WERI-Rb-1 (cell line): ENCODE data around the gene TTC3.

ENCODE experiments used
- DNase-seq: peaks from one replicate; pipeline ENCODE4 v3.0.0-alpha.2; 2020
- H3K27ac ChIP-seq: fragments of 250-450 bp; sonication (Bioruptor Pico); 2 replicates; pipeline ENCODE4 v1.5.1; 2020; ENCODE audit warnings: mild to moderate bottlenecking, moderate library complexity
- H3K27me3 ChIP-seq: fragments of 250-450 bp; sonication (Bioruptor Pico); 2 replicates; pipeline ENCODE4 v1.5.1; 2021; ENCODE audit warnings: mild to moderate bottlenecking, low read depth, moderate library complexity; ENCODE audit not compliant: insufficient read depth, severe bottlenecking
- H3K36me3 ChIP-seq: fragments of 250-450 bp; sonication (Bioruptor Pico); 2 replicates; pipeline ENCODE4 v1.5.1; 2020; ENCODE audit warnings: mild to moderate bottlenecking, moderate library complexity
- H3K4me3 ChIP-seq: 2 replicates; pipeline ENCODE4 v1.5.1; 2011; ENCODE audit warnings: low read depth, mild to moderate bottlenecking, control low read depth, low read length
- H3K9me3 ChIP-seq: fragments of 250-450 bp; sonication (Bioruptor Pico); 2 replicates; pipeline ENCODE4 v1.5.1; 2021; ENCODE audit warnings: mild to moderate bottlenecking, moderate library complexity; ENCODE audit not compliant: severe bottlenecking
- TF ChIP-seq, protein P1 (sequence below): IDR thresholded peaks from 2 replicates; pipeline ENCODE4 v1.5.1; 2011; ENCODE audit warnings: low read depth, mild to moderate bottlenecking, control low read depth, inconsistent platforms, low read length

The TTC3 gene

DNA sequence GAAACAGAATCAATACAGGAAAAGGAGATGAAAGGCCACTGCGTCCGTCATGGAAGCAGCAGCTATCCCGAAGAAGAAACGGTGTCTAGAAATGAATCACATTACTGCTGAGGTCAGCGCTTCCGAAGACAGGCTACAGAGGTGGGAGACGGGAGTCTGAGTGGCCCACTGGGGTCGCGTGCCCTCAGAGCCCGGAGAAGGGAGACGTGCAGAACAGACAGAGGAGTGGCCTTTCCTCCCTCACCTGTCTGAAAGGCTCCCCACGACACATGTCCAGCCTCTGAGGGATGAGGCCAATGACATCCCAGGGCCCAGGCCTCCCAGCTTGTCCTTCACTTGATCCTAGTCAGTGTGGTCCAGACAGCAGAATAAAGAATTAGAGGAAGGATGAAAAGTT lies 158.2 kb downstream of the TTC3 start:
- H3K36me3 ChIP-seq: peaks cover 76% of the 10 kb centered on the region
- H3K9me3 ChIP-seq: no peaks in the 10 kb centered on the region
- H3K27ac ChIP-seq: no peak overlapping the region
- TF ChIP-seq, protein P1, sequence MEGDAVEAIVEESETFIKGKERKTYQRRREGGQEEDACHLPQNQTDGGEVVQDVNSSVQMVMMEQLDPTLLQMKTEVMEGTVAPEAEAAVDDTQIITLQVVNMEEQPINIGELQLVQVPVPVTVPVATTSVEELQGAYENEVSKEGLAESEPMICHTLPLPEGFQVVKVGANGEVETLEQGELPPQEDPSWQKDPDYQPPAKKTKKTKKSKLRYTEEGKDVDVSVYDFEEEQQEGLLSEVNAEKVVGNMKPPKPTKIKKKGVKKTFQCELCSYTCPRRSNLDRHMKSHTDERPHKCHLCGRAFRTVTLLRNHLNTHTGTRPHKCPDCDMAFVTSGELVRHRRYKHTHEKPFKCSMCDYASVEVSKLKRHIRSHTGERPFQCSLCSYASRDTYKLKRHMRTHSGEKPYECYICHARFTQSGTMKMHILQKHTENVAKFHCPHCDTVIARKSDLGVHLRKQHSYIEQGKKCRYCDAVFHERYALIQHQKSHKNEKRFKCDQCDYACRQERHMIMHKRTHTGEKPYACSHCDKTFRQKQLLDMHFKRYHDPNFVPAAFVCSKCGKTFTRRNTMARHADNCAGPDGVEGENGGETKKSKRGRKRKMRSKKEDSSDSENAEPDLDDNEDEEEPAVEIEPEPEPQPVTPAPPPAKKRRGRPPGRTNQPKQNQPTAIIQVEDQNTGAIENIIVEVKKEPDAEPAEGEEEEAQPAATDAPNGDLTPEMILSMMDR: no peak
- DNase-seq: no peak
- no peaks in the 10 kb centered on the region for H3K27me3 ChIP-seq
- H3K4me3 ChIP-seq: no peak overlapping the region

DNA sequence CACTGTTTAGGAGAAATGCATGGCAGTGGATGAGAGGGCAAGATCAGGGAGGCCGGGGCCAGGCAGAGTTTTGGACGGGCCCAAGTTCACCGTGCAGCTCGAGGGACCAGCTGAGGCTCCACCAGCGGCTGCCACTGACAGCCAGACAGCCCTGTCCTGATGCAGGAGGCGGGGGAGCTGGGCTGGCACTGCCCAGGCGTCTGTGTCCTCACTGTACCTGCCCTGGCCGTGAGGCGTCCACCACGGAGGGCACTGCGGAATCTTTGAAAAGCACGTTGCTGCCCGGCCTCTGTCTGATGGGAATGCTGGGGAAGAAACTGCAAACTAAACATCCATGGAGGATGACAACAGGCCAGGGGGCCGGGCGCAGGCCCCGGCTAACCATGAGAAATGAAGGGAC lies 158.6 kb downstream of the TTC3 start:
- H3K36me3 ChIP-seq: peaks cover 72% of the 10 kb centered on the region
- H3K4me3 ChIP-seq: no peak overlapping the region
- H3K27me3 ChIP-seq: no peaks in the 10 kb centered on the region
- no peaks in the 10 kb centered on the region for H3K9me3 ChIP-seq
- DNase-seq: no peak
- TF ChIP-seq, protein P1: no peak
- no peak overlapping the region for H3K27ac ChIP-seq

DNA sequence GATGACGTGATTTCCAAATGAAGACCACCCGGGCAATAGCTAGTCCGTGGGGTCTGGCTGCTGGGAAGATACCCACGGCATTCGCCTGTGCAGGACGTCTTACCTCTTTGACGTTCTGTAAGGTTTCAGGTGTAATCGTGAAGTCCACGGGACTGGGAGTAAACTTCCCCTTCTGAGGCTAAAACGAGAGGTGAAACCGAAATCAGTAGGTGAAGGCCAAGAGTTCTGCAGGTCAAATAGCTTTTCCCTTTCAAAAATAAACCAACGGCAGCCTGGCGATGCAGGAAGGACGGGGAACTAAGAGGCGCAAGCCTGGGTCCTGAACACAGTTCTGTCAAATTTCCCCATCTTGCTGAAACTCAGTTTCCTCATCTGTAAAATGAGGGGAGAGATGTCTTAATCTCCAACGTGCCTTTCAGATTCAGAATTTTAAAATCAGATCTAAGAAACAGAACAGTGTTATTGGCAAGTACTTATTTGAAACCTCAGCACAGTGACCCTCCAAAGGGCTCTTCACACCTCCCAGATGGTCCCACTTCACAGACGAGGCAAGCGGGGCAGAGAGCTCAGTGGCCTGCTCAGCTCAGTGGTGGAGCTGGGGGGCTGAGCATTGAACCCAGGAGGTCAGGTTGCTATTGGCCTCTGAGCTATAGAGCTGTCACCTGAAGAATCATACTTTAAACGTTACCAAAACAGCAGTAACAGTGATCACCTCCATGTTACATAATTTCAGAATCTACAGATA lies 159.4 kb downstream of the TTC3 start:
- no peak for DNase-seq
- Histone ChIP-seq H3K27ac (no peak overlapping the region), H3K9me3 (no peaks in the 10 kb centered on the region), H3K4me3 (no peak overlapping the region), H3K36me3 (peaks cover 71% of the 10 kb centered on the region), H3K27me3 (no peaks in the 10 kb centered on the region)
- TF ChIP-seq, protein P1: no peak

DNA sequence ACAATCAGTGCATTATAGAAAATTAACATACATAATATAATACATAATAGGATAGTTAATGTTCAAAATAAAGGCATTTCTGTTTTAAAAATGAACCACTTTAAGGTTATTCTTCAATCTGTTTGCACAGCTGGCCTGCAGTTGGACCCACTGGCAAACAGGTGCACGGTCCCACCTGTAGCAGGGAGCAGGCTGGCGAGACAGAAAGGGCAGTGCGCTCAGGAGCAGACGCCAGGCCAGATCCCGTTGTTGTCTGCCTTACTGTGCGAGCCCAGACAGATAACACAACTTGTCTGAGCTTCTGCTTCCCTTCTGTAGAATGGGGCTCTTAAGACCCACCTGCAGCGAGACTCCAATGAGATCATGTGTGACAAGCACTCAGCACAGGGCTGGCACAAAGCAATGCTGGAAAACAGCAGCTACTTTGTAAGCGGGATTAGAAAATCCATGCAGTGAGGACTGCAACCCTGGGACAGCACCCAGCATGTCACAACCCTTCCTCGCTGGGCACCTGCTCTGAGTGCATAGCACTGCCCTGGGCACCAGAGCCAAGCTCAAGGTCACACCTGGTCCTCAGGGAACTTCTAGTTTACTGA lies 160.6 kb downstream of the TTC3 start:
- Histone ChIP-seq H3K4me3 (no peak overlapping the region), H3K9me3 (no peaks in the 10 kb centered on the region), H3K27me3 (no peaks in the 10 kb centered on the region), H3K27ac (no peak overlapping the region), H3K36me3 (peaks cover 71% of the 10 kb centered on the region)
- TF ChIP-seq, protein P1: no peak
- DNase-seq: no peak

DNA sequence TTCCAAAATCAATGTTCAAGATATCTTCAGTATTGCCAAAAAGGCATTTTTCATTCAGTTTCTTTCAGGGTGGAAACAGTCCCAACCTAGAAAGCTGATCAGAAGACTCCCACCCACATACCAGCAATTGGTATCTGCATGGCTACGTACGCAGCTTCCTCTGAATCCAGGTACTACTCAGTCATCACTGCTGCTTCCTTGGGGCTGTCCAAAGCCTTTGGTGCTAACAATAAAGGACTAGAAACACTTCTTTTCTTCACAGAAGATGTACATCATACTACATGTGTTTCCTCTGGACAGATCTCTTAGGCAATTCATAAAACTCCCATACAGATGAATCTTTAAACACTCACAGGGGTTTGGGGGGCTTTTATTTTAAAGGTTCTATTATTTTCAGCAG lies 164.3 kb downstream of the TTC3 start:
- no peak overlapping the region for H3K4me3 ChIP-seq
- TF ChIP-seq, protein P1: no peak
- no peak overlapping the region for H3K27ac ChIP-seq
- H3K27me3 ChIP-seq: no peaks in the 10 kb centered on the region
- no peak for DNase-seq
- peaks cover 50% of the 10 kb centered on the region for H3K36me3 ChIP-seq
- no peaks in the 10 kb centered on the region for H3K9me3 ChIP-seq
